ENCODE data around the gene TMEM139.

DNA sequence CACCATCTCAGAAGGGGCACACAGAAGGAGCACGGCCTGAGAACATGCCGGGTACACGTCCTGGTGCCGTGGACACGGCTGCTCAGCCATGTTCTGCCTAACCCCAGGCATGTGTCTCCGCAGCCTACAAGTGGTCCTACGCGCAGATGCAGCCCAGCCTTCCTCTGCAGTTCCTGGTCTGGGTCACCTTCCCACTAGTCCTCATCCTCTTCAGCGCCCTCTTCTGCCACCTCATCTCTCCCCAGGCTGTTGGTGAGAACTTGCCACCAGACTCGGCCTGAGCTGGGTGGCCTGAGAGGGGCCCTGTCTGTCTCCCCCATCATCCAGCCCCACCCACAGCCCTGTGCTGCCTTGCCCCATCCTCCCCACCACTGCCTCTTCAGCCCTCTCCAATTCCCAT, 36.5 kb downstream of the TMEM139 start:
- TF ChIP-seq, protein P1, sequence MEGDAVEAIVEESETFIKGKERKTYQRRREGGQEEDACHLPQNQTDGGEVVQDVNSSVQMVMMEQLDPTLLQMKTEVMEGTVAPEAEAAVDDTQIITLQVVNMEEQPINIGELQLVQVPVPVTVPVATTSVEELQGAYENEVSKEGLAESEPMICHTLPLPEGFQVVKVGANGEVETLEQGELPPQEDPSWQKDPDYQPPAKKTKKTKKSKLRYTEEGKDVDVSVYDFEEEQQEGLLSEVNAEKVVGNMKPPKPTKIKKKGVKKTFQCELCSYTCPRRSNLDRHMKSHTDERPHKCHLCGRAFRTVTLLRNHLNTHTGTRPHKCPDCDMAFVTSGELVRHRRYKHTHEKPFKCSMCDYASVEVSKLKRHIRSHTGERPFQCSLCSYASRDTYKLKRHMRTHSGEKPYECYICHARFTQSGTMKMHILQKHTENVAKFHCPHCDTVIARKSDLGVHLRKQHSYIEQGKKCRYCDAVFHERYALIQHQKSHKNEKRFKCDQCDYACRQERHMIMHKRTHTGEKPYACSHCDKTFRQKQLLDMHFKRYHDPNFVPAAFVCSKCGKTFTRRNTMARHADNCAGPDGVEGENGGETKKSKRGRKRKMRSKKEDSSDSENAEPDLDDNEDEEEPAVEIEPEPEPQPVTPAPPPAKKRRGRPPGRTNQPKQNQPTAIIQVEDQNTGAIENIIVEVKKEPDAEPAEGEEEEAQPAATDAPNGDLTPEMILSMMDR (IDR thresholded peaks at IDR 0.05; ENCODE audit: borderline replicate concordance, extremely low read depth, low read length, poor library complexity, severe bottlenecking), result no peak
- TF ChIP-seq EZH2 (IDR thresholded peaks at IDR 0.05; ENCODE audit: borderline replicate concordance, low read depth, low read length, severe bottlenecking), result no peak
